Endothelial cell of umbilical vein (primary cell): ENCODE measurements around the gene SGPL1. TPM values are rescaled to one million over a fixed set of nuclear protein-coding genes. Genes with fewer than 3 reads are reported as not detected.

Experiments used
- BruUV-seq: library from RNA; stranded (reverse); fragments of 400-500 nt; replicated peaks from 2 replicates; lab custom pipeline; 2021; lab: Mats Ljungman, UMichigan
- CTCF ChIA-PET: fragments of 300-600, 350-600 bp; sonication (Branson Sonifier 250); formaldehyde crosslinking; loops from one replicate; lab custom pipeline; 2021; ENCODE audit warnings: antibody characterized with exemption, inconsistent platforms; lab: Charles Lee
- POLR2A ChIA-PET: fragments of 300-600, 350-600 bp; sonication (Branson Sonifier 250); formaldehyde crosslinking; loops from one replicate; lab custom pipeline; 2021; ENCODE audit warnings: antibody characterized with exemption, inconsistent platforms; lab: Charles Lee
- DNase-seq: peaks from one replicate; pipeline ENCODE4 v3.0.0-alpha.2; 2011; ENCODE audit warnings: low read depth, low spot score
- FAIRE-seq: peaks from 2 replicates; lab custom pipeline; 2011; peaks lifted over from hg19 to GRCh38; lab: Jason Lieb, UNC
- H2AFZ ChIP-seq: 2 replicates; pipeline ENCODE4 v1.6.0; 2012; ENCODE audit warnings: low read depth, low read length, control low read depth, inconsistent platforms
- H3K27ac ChIP-seq: 2 replicates; pipeline ENCODE4 v1.5.1; 2011; ENCODE audit warnings: low read depth, mild to moderate bottlenecking, control low read depth, low read length, moderate library complexity; ENCODE audit not compliant: insufficient read depth
- H3K27me3 ChIP-seq, 2 experiments: 2 replicates each; pipeline versions ENCODE4 v1.6.0 to v1.6.1; 2011; ENCODE audit warnings: low read length in 2 of 2, mixed read lengths in 1 of 2; ENCODE audit not compliant: control insufficient read depth in 2 of 2, insufficient read depth in 2 of 2
- H3K36me3 ChIP-seq, 2 experiments: 2 replicates in 1 of 2; 3 replicates in 1 of 2; pipeline ENCODE4 v1.5.1; 2011; ENCODE audit warnings: low read length in 2 of 2, mild to moderate bottlenecking in 1 of 2, moderate library complexity in 1 of 2; ENCODE audit not compliant: control insufficient read depth in 2 of 2, insufficient read depth in 2 of 2; ENCODE audit errors: extremely low read depth in 1 of 2
- H3K4me1 ChIP-seq: 3 replicates; pipeline ENCODE4 v1.5.1; 2011; ENCODE audit warnings: mild to moderate bottlenecking, low read length; ENCODE audit not compliant: control insufficient read depth, insufficient read depth; ENCODE audit errors: extremely low read depth
- H3K4me2 ChIP-seq: 2 replicates; pipeline ENCODE4 v1.6.1; 2011; ENCODE audit warnings: low read length, control low read depth, mixed read lengths; ENCODE audit not compliant: insufficient read depth
- H3K4me3 ChIP-seq, 3 experiments: fragments of 200-600 bp in 1 of 3; sonication (generic), shearing (Covaris generic) in 1 of 3; replicated peaks in 1 of 3; 2 replicates each; pipeline ENCODE4 v1.5.1; 2011 to 2016; ENCODE audit warnings: control low read depth in 3 of 3, low read length in 3 of 3, mild to moderate bottlenecking in 2 of 3, inconsistent platforms in 1 of 3, low read depth in 1 of 3, moderate library complexity in 1 of 3; ENCODE audit not compliant: insufficient read depth in 1 of 3
- H3K79me2 ChIP-seq: 2 replicates; pipeline ENCODE4 v1.6.0; 2012; ENCODE audit warnings: low read length, inconsistent platforms; ENCODE audit not compliant: control insufficient read depth, insufficient read depth
- H3K9ac ChIP-seq: replicated peaks from 2 replicates; pipeline ENCODE3; 2011; ENCODE audit warnings: low read length, control low read depth; ENCODE audit not compliant: insufficient read depth; ENCODE audit errors: extremely low read depth
- H3K9me1 ChIP-seq: replicated peaks from 3 replicates; pipeline ENCODE4 v1.6.0; 2011; ENCODE audit warnings: mild to moderate bottlenecking, low read length; ENCODE audit not compliant: control insufficient read depth, insufficient read depth; ENCODE audit errors: extremely low read depth
- H3K9me3 ChIP-seq: replicated peaks from 2 replicates; pipeline ENCODE4 v1.5.1; 2012; ENCODE audit warnings: low read length, inconsistent platforms; ENCODE audit not compliant: control insufficient read depth, insufficient read depth
- H4K20me1 ChIP-seq: replicated peaks from 2 replicates; pipeline ENCODE3; 2011; ENCODE audit warnings: mild to moderate bottlenecking, low read length; ENCODE audit not compliant: control insufficient read depth, insufficient read depth; ENCODE audit errors: extremely low read depth
- EZH2 ChIP-seq: IDR thresholded peaks from 2 replicates; pipeline ENCODE4 v1.6.1; 2012; ENCODE audit warnings: borderline replicate concordance, low read depth, mild to moderate bottlenecking, moderate library complexity, low read length, inconsistent platforms; ENCODE audit not compliant: severe bottlenecking
- FOS ChIP-seq: IDR thresholded peaks from 2 replicates; pipeline ENCODE4 v1.6.1; 2011; ENCODE audit warnings: mild to moderate bottlenecking, low read length, moderate library complexity, borderline replicate concordance; ENCODE audit not compliant: insufficient read depth
- GATA2 ChIP-seq: IDR thresholded peaks from 2 replicates; pipeline ENCODE4 v1.7.0; 2011; ENCODE audit warnings: low read depth, mild to moderate bottlenecking, moderate library complexity, mixed read lengths, low read length; ENCODE audit not compliant: insufficient read length, insufficient read depth
- JUN ChIP-seq: IDR thresholded peaks from 2 replicates; pipeline ENCODE4 v1.6.1; 2011; ENCODE audit warnings: borderline replicate concordance, low read depth; ENCODE audit not compliant: insufficient read length, insufficient read depth
- MAX ChIP-seq: IDR thresholded peaks from 2 replicates; pipeline ENCODE4 v1.6.1; 2011; ENCODE audit not compliant: insufficient read depth, insufficient read length
- MYC ChIP-seq: IDR thresholded peaks from one replicate; pipeline ENCODE4 v1.6.1; 2011; ENCODE audit warnings: mild to moderate bottlenecking, low read depth, low read length
- POLR2A ChIP-seq: IDR thresholded peaks from 2 replicates; pipeline ENCODE4 v1.6.1; 2012; ENCODE audit warnings: low read depth, mild to moderate bottlenecking, control low read depth, low read length
- POLR2AphosphoS5 ChIP-seq: IDR thresholded peaks from 2 replicates; pipeline ENCODE4 v1.6.1; 2012; ENCODE audit warnings: low read depth, mild to moderate bottlenecking, control low read depth, low read length, moderate library complexity; ENCODE audit not compliant: insufficient read depth
- dilution Hi-C: fragments of 300-500 bp; cut with MboI; formaldehyde crosslinking; loops from one replicate; pipeline ENCODE4 v1.15.0; 2019; ENCODE audit warnings: low sequenced_read_pairs; ENCODE audit not compliant: extremely low pct_ligation_motif_present
- intact Hi-C: fragments of 100-400 bp; cut with micrococcal nuclease; formaldehyde crosslinking; loops from one replicate; pipeline ENCODE4 v1.10.0; 2022
- polyA plus RNA-seq, 4 experiments: library from polyadenylated mRNA; depleted of rRNA in 3 of 4; stranded (reverse) in 3 of 4; unstranded in 1 of 4; fragments of >200 nt; gene quantifications; 2 replicates each; pipeline versions ENCODE4 v1.2.1 to v1.2.3, GENCODE V29; 2011 to 2012; ENCODE audit warnings: missing spikeins in 1 of 4
- total RNA-seq: library from RNA; stranded (reverse); gene quantifications from 2 replicates; pipeline ENCODE4 v1.2.3, GENCODE V29; 2021
- TF ChIP-seq, protein P1 (sequence below), 2 donors: IDR thresholded peaks; 1 replicate in 1 of 2; 2 replicates in 1 of 2; pipeline ENCODE4 v1.5.1; 2011; ENCODE audit warnings: low read length in 2 of 2, mild to moderate bottlenecking in 2 of 2, moderate library complexity in 2 of 2, control low read depth in 1 of 2, inconsistent platforms in 1 of 2, low read depth in 1 of 2; ENCODE audit not compliant: insufficient read depth in 1 of 2; ENCODE audit errors: extremely low read depth in 1 of 2

The SGPL1 gene
- total and polyA plus RNA-seq, 2 donors (not counting 3 experiments of a cell fraction or from before 2014, with no cell fraction given) = 11.4 to 25.2 TPM

- Histone ChIP-seq H3K9me1 (no peaks in the 10 kb centered on the region), H3K9ac (no peak overlapping the region), H3K36me3 (peaks cover 0 to 3% of the 10 kb centered on the region in 2 experiments), H3K27ac (no peak overlapping the region), H3K9me3 (no peaks in the 10 kb centered on the region), H4K20me1 (no peaks in the 10 kb centered on the region), H3K27me3 (no peaks in the 10 kb centered on the region), H3K4me2 (no peak overlapping the region), H3K4me3 (no peak overlapping the region), H3K79me2 (peaks cover 28% of the 10 kb centered on the region), H3K4me1 (peaks cover 14% of the 10 kb centered on the region), H2AFZ (no peak overlapping the region)
- FAIRE-seq (no peak), DNase-seq (no peak)
- BruUV-seq = no TSS peak
- no peak for TF ChIP-seq POLR2A
- intact Hi-C loops (no loop called here), dilution Hi-C loops (no loop called here)
- CTCF ChIA-PET = no interaction called here
- POLR2A ChIA-PET = no interaction called here
Measured at GRCh38 chr10:70837660-70838059, 21.9 kb downstream of the SGPL1 start.

DNA sequence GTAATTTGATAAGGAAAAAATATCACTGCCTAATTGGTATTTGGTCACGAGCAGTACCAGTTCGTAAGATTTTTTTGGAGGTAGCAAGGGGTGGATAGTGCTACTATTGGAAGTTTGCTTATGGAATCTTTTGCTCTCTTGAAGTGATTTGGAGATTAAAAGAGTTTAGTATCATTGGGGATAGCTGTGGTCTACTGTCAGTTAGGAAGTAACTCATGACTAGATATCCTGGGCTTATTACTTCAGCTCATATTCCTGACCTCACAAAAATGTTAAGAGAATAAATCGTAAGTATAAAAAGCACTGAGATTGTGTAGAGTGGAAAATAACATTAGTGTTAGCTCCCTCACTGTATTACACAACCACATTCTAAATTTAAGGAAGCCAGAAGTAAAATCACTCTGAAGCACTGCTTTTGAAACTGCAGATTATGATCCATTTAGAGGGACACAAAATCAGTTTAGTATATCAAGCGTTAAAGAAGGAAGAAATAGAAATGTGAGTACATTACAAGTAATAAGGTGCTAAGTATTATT, 22.6 kb downstream of the SGPL1 start:
- intact Hi-C loops = no loop called here
- no peaks in the 10 kb centered on the region for H3K9me1 ChIP-seq
- H3K4me3 ChIP-seq = no peak overlapping the region
- dilution Hi-C loops = no loop called here
- peaks cover 0 to 3% of the 10 kb centered on the region in 2 experiments for H3K36me3 ChIP-seq
- H3K79me2 ChIP-seq = peaks cover 28% of the 10 kb centered on the region
- TF ChIP-seq MYC = no peak
- TF ChIP-seq JUN = no peak
- no peak for TF ChIP-seq FOS
- TF ChIP-seq POLR2A = no peak
- no peak for TF ChIP-seq MAX
- TF ChIP-seq GATA2 = no peak
- TF ChIP-seq EZH2 = no peak
- no peak for TF ChIP-seq POLR2AphosphoS5
- TF ChIP-seq, protein P1, sequence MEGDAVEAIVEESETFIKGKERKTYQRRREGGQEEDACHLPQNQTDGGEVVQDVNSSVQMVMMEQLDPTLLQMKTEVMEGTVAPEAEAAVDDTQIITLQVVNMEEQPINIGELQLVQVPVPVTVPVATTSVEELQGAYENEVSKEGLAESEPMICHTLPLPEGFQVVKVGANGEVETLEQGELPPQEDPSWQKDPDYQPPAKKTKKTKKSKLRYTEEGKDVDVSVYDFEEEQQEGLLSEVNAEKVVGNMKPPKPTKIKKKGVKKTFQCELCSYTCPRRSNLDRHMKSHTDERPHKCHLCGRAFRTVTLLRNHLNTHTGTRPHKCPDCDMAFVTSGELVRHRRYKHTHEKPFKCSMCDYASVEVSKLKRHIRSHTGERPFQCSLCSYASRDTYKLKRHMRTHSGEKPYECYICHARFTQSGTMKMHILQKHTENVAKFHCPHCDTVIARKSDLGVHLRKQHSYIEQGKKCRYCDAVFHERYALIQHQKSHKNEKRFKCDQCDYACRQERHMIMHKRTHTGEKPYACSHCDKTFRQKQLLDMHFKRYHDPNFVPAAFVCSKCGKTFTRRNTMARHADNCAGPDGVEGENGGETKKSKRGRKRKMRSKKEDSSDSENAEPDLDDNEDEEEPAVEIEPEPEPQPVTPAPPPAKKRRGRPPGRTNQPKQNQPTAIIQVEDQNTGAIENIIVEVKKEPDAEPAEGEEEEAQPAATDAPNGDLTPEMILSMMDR (IDR thresholded peaks at IDR 0.05; ENCODE audit: extremely low read depth in 1 of 2, insufficient read depth in 1 of 2, low read depth in 1 of 2, low read length in 2 of 2) = no peak
- H2AFZ ChIP-seq = no peak overlapping the region
- no peaks in the 10 kb centered on the region for H4K20me1 ChIP-seq
- DNase-seq = no peak
- BruUV-seq = no TSS peak
- H3K27ac ChIP-seq = no peak overlapping the region
- no peaks in the 10 kb centered on the region for H3K27me3 ChIP-seq
- no peak overlapping the region for H3K4me2 ChIP-seq
- H3K9me3 ChIP-seq = no peaks in the 10 kb centered on the region
- ChIA-PET CTCF (interaction anchor here (0.8 to 1.0 kb wide), 2 partner anchors 16 to 20 kb away, joined by 3 to 4 read pairs; no protein-coding TSS in a partner anchor), POLR2A (no interaction called here)
- no peak overlapping the region for H3K9ac ChIP-seq
- peaks cover 8% of the 10 kb centered on the region for H3K4me1 ChIP-seq
- no peak for FAIRE-seq
